Midbrain (tissue), 1 donor: Measurements from ENCODE around the gene CFAP210.

ENCODE experiments used
- DNase-seq: peaks from one replicate; lab custom pipeline; 2025; lab: John Stamatoyannopoulos, UW

The CFAP210 gene, protein sequence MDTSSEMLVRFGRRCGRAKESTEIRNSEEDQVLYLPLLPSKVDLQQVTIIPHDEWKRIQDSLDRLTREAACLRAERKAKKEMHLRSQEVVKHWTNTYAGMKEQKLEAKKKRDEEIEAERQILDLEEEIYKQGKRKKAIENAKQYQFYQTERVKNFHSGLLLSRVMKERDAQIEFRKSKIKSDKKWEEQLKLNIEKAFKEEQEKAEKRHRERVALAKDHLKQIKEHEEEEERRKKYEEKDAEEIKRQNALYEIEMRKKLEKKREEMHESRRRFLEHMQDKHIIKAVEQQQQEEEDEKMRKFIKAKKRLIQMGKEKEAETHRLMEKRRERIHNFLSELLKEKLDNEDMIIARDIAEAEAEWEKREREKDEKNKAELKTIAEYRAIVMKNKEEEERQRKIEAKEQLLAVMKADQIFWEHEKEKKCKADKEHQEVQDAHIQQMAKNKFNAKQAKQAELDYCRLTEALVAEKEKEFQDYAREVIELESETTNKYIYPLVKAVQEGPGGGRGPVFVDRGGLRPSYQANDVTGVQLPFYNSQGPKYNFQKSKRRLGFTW

DNA sequence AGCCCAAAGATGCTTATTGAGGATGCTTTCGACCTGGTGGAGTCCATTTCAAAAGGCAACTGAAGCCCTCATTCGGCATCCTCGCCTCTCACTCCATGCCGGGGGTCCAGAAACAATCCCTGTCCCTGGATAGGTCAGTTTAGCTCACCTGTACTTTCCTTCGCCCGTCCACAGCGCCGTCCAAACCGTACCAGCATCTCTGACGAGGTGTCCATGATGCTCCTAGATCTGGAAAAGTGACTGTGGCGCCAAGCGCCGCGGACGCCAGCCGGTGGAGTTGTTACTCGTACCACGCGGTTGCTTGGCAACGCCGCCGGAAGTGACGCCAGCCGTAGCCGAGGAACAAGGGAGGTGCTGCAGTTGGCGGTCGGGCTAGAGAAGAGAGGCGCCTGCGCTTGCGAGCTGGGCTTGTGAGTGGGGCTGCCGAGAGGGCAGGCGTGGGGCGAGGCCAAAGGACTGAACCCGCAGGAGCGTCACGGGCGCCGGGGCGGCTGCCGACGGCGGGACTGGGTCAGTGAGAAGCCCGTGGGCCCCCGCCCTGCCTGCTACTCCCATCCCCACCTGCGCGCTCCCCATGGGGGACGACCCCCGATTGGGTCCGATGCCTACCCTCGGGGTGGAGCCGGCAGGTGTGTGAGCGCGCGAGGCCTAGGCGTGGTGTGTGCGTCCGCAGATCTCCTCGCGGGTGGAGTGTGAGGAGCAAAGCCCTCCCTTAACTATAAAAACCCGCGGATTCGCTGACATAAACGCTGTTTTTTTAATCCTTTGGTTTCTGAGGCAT is at the start of gene CFAP210, which contains the start of gene PHOSPHO2:
TSS of gene CFAP210 (minus strand) at position 293 of the 781 bp plus-strand sequence. CDS start at position 215, 78 bp downstream.
TSS of gene PHOSPHO2 (plus strand) at position 357 of the 781 bp plus-strand sequence. CDS start 6,503 bp downstream, outside the sequence.
- DNase-seq, result peak; percentile 96

DNA sequence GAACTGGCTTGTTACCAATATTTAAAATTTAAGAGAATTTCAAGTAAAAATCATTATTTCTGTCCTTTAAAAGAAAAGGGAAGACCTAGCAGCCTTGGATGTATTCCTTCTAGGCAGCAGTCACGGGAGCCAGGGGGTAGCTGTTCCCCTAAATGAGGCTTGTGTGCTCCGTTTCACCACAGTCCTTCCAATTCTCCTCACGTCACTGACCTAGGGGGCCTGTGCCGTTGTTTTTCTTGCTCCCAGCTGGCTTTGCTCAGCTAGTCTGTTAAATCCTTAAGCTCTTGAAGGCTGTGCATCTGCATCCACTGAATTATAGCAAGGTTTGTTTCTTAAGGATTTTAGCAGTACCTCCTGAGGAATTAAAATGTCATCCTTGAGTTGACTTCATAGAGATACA is 49.3 kb upstream of the CFAP210 start:
- peak; percentile 61 for DNase-seq

DNA sequence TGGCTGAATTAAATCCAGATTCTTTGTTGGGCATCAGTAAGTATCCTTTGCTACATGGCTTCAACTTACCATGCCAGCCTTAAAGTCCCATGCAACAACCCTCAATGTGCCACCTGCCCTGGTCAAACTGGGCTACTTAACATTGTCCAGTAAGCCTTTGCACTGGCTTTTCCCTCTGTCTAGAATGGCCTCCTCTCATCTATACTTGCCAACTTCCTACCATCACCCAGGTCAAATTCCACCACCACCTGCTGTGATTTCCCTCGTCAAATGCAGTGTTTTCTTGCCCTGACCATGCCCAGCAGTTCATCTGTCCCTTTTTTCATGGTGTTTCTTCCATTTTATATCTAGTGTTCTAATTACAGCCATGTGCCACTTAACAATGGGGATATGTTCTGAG is 45.1 kb upstream of the CFAP210 start:
- DNase-seq, result no peak

DNA sequence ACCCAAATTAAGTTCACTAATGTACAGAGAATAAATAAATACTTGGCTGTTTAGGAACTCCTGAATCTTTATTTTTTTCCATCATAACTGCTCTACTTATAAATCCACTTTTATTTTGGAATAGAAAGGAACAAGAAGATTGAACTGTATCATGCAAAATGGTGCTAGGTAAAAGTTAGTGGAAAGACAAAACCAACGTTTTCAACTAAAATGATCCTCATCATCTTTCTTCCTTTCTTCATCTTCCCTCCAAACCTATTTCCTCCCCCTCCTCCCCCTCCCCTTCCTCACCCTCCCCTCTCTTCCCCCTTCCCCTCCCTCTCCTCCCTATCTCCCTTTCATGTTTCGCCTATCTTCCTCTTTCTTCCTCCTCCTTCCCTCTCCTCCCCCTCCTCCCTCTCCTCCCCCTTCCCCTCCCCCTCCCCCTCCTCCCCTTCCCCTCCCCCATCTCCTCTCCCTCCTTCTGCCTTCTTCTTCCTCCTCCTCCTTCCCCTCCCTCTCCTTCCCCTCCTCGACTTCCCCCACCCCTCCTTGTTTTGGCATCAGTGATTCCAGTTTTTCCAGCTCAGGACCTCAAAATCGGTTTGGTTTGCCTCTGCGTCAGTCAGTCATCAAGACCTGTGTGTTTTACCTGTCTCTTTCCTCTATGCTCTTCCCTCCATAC is 44.5 kb upstream of the CFAP210 start:
- DNase-seq, result no peak

DNA sequence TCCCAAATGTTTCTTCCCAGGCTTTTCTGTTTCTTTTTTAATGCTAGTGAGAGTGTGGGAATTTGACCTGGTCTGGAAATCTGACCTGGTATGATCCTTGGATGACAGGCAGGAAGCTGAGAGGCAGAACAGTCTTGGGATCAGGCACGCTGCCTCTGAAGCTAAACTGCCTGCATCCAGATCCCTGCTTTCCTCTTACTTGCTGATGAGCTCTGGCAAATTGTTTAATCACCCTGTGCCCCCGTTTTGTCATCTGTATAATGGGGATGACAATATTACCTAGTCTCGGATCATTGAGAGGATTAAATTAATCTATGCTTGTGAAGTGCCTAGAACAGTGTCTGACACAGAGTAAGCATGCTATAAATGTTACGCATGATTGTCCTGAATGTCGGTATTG is 42.7 kb upstream of the CFAP210 start:
- DNase-seq, result no peak

DNA sequence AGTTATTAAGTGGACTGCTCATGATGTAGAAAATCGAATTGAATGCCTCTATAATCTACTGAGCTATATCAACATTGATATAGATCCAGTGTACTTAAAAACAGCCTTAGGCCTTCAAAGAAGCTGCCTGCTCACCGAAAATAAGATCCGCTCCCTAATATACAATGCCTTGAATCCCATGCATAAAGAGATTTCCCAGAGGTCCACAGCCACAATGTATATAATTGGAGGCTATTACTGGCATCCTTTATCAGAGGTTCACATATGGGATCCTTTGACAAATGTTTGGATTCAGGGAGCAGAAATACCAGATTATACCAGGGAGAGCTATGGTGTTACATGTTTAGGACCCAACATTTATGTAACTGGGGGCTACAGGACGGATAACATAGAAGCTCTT is 41.4 kb upstream of the CFAP210 start:
- no peak for DNase-seq

DNA sequence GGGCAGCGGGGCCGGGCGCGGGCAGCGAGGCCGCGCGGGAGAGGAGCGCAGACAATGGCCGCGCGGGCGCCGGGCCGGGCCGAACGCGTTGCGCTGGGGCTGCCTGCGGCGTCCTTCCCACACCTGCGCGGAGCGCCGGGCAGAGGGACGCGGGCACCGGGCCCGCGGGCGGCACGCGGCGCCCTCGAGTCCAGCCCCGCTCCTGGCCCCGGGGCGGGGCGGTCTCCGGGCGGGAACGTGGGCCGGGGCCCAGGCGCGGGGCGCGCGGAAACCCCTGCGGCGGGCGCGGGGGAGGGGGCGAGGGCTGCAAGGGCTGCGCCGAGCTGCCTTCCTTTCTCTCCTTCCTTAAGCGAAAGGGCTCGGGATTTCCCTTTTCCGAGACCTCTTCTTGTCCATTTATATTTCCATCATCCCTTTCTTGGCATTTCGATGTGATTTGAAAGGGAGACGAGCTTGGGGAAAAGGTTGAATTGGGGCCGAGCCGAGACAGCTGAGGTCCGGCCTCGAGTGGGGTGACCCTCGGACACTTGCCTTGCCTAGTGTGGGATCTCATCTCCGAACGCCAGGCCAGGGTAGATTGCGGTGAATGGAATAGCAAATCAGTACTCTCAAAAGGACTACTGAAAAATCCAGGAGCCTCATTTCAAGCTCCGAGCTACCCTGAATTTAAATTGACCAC is 40.1 kb upstream of the CFAP210 start:
- peak; percentile 16 for DNase-seq

DNA sequence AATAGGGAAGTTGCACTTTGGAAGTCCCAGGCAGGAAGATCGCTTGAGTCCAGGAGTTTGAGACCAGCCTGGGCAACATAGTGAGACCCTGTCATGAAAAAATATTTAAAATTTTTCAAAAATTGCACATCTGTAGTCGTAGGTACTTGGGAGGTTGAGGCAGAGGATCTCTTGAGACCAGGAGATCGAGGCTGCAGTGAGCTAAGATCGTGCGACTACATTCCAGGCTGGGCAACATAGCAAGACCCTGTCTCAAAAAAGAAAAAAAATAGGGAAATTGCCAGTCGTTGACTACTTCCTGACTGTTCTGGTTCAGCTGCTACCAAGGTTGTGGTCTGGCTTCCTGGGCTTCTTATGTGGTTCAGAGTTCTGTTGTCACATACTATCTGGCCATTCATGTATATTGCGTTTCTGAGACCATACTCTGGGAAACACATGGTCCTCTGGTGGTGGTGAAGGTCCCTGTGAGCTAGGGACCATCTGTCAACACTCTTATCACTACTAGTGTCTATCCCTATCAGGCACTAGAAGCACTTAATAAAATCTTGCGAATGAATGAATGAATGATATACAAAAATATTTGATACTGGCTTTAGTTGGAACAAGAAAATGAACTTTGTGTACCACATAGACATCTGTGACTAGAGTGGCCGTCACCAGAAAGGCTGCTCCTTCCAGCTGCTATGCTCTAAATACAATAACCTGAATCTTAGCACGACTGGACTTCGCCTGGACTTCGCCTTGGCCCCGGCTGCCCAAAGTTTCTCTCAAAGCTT is 38.6 kb upstream of the CFAP210 start:
- DNase-seq, result no peak

DNA sequence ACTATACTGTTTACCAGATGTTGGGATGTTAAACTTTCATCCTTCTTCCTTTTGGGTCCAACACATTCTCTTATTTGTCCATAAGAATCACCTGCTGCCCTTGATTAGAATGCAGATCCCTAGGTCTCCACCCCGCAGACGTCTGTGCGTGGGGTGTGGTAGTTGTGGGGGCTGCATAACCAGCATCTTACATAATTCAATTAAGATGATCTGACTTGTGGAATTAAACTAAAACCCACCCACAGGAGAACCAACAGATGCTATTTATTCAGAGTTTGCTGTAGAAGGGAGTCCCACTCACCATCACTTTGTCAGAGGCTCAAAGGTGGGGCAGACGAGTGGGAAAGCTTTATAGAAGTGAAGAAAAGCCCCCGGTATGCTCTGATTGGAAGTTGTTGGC is 37.9 kb upstream of the CFAP210 start:
- DNase-seq, result no peak

DNA sequence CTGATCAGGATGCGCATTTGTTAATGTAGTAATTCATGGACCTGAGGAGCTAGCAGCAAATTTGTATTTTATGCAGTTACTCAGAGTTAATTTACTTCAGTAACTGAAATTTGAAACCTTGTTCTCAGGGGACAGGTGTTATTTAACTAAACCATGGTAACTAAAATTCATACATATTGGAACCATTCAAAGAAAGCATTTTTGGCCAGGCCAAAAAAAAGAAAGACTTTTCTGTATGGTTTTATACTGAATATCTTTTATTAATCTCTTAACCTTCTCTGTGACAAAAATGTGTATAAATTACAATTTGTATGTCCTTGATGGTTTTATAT is 35.0 kb upstream of the CFAP210 start:
- DNase-seq, result no peak

DNA sequence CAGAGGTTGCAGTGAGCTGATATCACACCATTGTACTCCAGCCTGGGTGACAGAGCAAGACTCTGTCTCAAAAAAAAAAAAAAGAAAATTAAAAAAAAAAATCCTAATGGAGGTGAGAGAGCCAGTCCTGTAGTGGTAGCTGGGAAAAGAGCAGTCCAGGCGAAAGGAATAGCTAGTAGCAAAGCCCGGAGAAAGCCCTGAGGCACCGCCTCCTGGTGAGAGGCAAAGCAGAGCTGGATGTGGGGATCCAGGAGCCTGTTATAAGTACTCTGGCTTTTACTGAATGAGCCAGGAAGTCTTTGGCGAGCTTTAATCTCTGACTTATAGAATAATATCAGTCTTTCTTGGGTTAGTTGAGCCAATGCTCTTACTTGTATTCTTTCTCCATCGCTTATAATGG is 32.9 kb upstream of the CFAP210 start:
- DNase-seq, result no peak

DNA sequence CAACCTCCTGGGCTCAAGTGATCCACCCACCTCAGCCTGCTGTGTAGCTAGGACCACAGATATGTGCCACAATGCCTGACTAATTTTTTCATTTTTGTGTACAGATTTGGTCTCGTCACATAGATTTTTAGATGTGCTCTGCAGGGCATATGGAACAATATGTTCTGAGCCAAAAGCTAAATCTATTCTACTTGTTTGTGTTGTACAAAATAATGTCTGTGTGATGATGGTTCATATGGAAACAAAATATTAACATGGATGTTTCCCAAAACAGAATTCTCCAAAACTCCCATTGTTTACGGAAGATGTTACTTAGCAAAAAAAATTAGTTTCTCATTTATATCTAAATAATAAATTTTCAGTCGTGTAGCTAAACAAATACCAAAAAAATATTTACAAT is 26.8 kb upstream of the CFAP210 start:
- DNase-seq, result no peak

DNA sequence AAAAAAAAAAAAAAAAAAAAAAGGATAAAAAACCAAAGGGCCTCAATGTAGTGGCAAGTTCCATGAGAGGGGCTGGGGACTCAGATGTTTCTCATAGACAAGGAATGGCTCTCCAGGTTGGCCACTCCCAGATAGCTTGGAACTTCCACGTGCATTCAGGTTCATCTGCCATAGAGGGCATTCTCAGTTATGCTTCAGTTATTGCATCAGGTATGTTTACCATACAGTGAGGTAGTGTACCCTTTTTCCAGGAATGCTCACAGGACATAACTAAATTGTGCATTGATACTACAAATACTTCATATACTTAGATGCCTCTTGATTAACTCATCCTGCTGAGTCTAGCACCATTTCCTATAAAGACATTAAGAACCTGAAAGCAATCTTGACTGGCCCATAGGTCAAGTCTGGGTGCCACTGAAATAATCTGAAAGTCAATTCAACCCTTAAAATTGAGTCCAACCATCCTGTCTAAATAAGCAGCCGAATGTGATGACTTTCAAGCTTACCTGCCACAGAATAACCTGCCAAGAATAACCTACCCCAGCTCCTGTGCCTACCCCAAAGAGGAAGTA is 24.8 kb upstream of the CFAP210 start:
- no peak for DNase-seq

DNA sequence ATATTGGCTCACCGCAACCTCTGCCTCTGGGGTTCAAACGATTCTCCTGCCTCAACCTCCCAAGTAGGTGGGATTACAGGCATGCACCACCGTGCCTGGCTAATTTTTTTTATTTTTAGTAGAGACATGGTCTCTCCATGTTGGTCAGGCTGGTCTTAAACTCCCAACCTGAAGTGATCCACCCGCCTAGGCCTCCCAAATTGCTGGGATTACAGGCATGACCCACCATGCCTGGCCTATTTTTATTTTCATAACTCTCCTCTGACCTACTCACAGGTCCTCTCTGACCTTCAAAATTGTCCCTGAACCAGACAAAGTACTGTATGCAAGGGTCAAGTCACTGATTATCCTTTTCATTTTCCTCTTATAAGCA is 23.5 kb upstream of the CFAP210 start:
- DNase-seq, result no peak

DNA sequence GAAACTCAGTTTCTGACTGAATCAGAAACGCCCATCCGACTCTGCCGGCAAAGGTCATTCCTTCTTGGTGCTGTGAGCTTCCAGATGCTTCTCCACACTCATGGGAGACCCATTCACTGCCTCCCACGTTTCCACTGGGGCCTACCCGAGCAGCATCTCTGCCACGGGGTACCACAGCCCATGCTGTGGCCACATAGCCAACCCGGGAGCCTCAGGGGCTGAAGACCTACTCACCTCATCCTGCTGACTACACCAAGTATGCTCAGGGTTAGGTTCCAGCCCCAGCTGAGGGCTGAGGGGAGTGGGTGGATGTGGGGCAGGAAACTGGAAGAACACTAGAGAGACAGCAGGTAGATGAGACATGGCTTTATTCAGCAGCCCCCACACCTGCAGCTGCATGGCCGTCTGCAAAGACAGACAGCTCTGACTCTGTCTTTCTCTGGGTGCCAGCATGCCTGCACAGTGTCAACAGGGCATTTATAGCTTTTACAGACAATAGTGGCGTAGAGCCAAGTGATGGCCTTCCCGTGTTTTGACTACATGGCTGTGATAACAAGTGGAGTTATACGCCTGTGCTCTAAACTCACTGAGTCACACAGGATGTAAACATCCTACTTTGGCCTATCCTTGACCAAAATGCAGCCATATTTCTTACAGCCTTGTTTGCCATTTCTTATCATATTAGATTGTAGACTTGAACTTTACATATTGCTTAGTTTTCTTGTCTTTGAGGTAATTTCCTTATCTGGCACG is 22.9 kb upstream of the CFAP210 start:
- DNase-seq, result peak; percentile 12

DNA sequence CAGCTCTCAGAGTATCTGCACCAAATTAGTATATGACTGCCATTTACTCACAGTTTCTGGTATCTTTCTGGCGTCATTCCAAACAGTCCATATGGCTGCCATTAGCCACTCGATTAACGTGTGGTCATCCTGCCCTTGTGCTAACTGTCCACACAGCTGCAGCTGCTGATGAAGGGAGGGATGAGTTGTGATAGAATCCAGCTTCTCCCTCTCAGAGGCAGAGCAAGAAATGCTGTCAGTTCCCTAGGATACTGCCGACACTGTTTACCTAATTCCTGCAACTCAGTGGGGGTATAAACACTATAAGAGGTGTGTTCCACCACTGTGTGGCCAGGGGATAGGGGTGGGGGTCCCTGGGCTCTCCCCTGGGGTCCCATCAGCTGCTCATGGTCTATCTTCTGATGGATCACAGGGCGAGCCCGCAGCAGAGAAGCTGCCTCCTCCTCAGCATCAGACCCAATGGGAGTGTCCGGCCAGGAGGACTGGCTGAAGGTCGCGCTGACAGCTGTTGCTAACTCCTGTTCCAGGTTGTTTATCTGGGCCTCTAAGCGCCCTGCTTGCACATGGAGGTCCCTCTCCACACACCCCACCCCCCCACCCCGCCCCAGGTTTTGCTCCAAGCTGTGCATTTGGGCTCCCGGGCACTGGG is 22.2 kb upstream of the CFAP210 start:
- no peak for DNase-seq

DNA sequence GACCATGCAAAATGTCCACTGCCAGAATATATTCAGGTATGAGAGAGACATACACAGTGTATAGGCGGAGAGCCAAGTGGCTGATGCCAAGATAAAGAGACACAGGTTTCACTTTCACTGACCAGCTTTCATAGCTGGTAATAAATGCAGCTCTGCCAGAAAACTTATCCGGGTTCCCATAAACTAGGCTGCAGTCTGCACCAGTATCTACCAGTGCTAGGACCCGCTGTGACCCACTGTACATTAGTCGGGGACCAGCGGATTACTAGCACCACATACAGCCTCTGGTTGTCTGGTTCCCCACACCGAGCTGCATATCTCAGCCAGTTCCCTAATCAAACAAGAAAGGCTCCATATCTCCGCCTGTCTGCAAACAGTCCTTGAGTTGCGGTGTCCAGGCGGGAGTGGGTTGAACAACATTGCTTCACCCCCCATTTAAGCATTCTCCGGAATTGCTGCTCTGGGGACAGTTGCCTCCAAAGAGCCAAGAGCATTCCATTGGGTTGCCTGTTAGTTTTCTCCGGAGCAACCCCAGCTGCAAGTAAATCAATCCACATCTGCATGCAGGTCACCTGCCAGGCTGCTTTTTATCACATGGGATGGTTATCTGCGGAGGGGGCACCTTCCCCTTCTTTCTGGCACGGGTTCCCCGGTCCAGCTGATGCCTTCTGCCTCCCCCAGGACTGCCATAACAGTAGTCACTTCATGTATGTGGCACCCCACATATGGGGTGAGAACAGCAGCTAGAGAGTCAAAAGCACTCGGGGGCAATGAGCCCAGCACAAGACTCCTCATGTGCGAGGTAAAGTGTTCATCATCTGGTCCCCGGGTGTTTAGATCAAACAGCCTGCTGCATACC is 21.4 kb upstream of the CFAP210 start:
- DNase-seq, result no peak

DNA sequence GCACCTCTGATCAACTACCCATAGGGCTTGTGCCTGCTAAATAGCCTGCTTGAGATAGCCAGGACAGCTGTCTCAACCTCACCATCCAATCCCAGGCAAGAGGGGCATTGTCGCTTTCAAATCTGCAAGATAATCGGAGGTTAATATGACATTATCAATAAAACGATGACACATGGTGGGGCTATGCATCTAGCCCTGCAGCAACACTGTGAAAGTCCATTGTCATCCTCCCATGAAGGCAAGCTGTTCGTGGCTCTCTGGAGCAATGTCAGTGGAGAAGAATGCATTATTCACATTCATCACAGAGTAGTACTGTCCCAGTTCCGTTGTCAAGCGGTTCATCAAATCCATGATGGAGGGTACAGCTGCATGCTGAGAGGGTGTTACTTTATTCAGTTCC is 20.5 kb upstream of the CFAP210 start:
- DNase-seq, result peak; percentile 69

DNA sequence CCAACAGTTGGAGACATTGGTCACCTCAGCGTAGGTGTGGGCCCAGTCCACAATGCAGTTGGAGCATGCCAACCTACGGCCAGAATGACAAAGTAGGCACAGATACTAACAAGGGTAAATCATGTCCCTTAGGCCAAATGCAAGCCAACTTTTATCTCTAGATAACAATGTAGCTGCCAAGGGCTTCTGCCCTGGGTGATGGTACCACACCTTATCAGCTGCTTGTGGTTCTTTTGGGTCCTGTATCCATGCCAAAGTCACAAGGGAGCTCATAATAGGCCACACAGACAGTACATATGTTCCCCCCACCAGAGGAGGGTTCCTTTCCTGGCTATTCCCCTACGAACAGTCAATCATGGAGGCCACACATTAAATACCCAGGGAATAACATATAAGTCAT is 19.1 kb upstream of the CFAP210 start:
- no peak for DNase-seq
